H54 (cell line): Measurements from ENCODE around the gene MGAT4C.

Experiments
- DNase-seq: peaks from one replicate; pipeline ENCODE4 v3.0.0; 2011; ENCODE audit warnings: low spot score, mixed read lengths; ENCODE audit not compliant: insufficient read length
- FAIRE-seq: peaks from 3 replicates; lab custom pipeline; 2011; peaks lifted over from hg19 to GRCh38; lab: Jason Lieb, UNC
- POLR2A ChIP-seq: IDR thresholded peaks from 2 replicates; pipeline ENCODE4 v1.6.1; 2011; ENCODE audit warnings: low read depth, mild to moderate bottlenecking, low read length

Gene MGAT4C

DNA sequence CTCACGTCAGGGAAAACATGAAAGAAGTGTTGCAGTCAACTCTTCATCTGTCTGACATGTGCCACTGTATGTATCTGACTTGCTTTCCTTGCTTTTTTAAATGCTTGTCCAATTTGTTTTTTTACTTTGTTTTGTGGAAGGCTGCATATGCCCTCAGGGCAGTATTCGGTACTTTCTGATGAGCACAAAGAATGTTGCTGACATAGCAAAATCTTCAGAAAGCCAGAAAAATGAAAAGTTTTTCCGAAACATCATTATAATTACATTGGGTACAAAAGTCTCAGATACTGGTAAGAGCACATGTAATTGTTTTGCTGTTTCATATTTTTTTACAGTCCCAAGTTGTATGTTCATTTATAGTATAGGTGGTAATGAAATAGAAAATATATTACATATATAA lies 237.8 kb downstream of the MGAT4C start:
- FAIRE-seq (no peak), DNase-seq (no peak)
- TF ChIP-seq POLR2A = no peak

DNA sequence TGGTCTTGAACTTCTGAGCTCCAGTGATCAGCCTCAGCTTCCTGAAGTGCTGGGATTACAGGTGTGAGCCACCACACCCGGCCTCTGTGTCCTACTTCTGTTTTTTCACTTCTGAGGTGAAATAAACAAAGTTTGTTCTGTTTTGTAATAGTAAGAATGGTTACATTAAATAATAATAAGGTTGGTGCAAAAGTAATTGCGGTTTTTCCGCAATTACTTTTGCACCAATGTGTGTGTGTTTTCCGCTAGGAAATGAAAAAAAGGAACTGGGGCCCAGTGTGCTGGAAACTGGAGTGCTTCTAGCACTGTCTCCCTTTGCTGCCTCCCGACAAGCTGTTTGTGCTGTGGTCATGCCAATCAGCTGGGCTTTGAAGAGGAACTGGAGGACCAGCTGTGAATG lies 241.2 kb downstream of the MGAT4C start:
- DNase-seq (no peak), FAIRE-seq (no peak)
- no peak for TF ChIP-seq POLR2A

DNA sequence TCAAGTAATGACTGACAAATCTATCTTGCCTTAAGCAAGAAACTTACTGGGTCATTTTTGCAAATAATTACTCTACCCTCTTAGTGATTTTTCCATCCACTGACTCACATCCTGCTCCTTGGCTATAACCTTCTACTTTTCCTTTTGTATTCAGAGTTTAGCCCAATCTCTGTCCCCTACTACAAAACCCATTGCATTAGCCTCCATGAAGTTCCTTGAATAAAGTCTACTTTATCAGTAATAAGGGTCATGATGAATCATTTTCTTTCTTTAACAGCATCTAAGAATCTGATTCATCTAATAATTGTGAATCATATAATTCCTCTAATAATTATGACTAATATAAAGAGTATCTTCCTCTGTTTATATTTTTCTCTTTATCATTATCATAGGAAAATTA lies 249.5 kb downstream of the MGAT4C start:
- DNase-seq = no peak
- FAIRE-seq = no peak
- TF ChIP-seq POLR2A = no peak

DNA sequence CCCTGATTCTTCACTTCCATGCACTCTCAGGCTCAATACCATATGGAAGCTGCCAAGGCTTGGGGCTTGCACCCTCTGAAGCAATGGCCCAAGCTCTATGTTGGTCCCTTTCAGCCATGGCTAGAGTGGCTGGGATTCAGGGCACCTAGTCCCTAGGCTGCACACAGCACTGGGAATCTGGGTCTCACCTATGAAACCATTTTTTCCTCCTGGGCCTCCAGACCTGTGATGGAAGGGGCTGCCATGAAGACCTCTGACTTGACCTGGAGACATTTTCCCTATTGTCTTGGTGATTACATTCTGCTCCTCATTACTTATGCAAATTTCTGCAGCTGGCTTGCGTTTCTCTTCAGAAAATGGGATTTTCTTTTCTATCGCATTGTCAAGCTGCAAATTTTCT lies 258.1 kb downstream of the MGAT4C start:
- FAIRE-seq = no peak
- no peak for TF ChIP-seq POLR2A
- DNase-seq = no peak

DNA sequence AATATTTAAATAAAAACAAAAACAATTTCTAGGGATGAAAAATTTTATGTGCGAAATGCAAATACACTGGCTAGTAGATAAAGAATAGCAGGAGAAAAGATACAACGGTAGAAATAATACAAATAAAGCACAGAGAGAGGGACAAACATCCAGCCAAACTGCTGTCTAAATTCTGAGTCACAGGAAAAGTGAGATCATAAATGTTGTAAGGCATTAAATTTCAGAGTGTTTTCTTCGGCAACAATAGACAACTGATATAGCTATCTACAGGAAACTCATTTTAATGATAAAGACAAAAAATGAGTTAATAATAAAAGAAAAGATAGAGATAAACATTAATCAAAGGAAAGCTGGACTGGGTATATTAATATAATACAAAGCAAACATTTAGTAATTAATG lies 259.9 kb downstream of the MGAT4C start:
- DNase-seq = peak; percentile 6

DNA sequence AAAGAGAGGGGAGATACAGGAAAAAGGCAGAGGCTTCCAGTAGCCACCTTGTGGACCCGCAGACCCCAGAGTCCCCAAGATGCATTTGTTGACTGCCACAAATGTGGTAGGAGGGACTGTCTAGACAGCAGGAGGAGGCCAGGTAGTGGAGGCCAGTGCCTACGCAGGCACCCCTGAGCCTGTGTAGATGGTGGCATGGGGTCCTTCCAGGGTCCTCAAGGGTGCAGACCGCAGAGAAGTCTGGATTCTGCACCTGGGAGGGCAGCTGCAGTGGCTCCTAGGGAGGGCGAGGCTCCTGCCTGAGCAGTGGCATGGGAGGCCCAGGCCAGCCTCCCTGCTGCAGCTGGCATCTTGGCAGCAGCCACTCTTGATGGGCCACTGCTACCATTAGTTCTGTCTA lies 262.4 kb downstream of the MGAT4C start:
- no peak for TF ChIP-seq POLR2A
- FAIRE-seq (no peak), DNase-seq (no peak)

More for the DNA sequence above, 259.9 kb downstream of the MGAT4C start:
- TF ChIP-seq POLR2A = no peak
- FAIRE-seq = peak; percentile 11

DNA sequence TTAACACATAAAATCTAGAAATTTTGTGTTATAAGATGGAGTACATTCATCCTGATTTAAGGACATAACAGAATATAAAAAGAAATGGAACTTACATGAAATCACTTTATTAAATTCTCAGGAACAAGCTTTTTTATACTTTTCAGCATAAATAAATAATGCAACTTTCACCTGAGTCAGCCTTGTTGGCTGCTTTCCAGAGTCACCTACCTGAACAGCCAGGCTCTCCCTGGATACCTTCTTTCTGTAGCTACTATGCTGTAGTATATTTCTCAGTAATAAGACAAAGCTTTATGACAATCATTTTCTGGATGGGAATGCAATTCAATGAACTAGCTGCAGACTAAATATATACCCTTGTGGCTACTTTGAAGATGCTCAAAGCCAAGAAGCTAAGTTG lies 270.2 kb downstream of the MGAT4C start:
- no peak for TF ChIP-seq POLR2A
- DNase-seq (no peak), FAIRE-seq (no peak)

DNA sequence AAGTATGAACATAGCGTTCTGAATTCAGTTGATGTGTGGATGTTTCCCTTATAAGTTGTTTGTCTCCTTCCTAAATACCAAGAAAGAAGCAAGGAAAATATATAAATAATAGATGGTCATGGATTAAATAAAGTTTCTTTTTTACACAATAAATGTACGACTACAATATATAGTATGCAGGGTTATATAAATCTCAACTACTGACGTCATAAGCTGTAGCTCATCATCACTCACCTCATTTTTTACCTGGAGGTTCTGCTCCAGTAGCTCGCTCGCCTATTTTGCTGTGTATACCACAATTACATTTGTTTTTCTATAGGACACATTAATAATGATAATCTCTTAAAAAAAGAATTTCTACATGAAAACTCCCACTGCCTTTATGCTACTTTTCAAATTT lies 272.6 kb downstream of the MGAT4C start:
- DNase-seq (no peak), FAIRE-seq (no peak)
- TF ChIP-seq POLR2A = no peak

DNA sequence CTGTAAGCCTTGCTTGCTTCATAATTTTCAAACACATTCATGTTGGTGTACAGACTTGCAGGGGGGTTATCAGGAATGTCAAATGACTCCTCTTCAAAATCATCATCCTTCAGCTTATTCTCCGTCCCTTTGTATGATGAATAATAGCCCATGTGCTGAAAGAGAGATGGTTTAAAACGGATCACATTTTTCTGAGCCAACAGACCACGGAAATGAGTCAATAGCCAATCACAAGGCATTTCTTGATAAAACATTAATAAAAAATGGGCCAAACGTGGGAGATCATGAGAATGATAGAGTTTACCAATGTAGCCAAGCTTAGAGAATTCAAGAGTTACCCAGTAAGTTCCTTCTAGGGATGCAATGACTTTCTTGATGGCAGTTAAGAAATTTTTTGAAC lies 276.6 kb downstream of the MGAT4C start:
- TF ChIP-seq POLR2A = no peak
- no peak for FAIRE-seq
- DNase-seq = no peak

DNA sequence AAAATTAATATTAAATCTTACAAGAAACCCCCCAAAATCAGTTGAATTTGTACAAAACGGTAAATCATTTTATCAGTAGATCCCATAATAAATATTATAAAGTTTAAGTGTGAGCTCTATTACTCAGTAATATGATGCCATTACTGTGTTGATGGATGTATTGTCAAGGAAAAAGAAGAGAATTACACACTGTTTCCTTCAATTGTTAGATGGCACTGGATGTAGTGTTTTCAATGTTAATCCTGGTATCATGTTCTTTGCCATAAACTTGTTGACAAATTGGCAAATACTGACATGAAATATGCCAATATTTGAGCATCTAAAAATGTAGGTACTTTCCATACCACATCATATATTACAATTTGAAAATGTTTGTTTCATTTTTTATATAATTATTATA lies 280.5 kb downstream of the MGAT4C start:
- no peak for TF ChIP-seq POLR2A
- DNase-seq (no peak), FAIRE-seq (no peak)

DNA sequence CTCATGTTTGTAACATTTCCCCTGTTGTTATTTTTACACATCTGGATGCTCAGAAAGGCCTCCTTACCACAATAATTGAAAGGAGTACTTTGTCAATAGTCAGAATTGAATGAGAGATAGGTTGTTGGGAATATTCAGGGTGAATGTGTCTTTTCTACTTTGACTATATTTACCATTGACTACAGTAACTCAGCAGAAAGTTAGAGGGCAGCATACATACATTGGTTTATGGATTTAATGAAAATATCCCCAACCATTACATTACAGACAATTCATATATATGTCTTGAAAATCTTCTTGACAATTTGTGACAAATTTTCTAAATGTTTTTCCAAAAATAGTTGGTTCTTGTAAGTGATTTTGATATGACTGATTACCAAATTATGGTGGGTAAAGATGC lies 284.4 kb downstream of the MGAT4C start:
- DNase-seq (no peak), FAIRE-seq (peak; percentile 38)
- no peak for TF ChIP-seq POLR2A

DNA sequence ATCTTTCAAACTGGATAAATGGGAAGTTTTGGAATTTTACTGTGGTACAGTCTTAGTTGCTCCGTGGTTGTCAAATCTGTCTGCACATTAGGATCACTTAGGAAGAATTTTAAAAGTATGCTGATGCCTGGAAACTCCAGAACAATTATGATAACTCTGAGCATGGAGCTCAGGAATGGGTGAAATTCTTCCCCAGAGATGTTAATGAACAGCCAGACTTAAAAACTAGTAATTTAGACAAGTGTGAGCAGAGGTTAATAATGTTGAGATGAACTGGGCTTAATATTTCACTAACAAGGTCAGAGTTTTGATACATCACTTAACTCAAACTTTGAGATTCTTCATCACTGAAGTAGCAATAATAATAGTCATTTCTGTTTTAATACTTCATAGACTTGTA lies 287.6 kb downstream of the MGAT4C start:
- no peak for DNase-seq
- FAIRE-seq = no peak
- TF ChIP-seq POLR2A = no peak

DNA sequence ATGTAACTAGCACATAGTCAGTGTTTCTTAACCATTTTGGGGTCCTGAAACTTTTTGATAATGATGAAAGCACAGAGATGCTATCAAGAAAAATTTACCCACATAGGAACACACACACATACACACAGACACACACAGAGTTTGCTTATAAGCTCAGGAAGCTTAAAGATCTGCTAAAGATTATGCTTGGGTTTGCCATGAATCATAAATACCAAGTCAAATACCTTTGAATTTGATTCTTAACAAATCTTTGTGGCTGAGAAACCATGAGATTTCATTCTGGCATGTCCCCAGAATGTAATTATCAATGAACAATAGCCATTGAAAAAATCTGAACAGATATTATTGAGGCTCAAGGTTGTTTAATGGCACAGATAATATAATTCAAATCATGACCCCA lies 292.9 kb downstream of the MGAT4C start:
- TF ChIP-seq POLR2A = no peak
- FAIRE-seq = no peak
- DNase-seq = no peak

DNA sequence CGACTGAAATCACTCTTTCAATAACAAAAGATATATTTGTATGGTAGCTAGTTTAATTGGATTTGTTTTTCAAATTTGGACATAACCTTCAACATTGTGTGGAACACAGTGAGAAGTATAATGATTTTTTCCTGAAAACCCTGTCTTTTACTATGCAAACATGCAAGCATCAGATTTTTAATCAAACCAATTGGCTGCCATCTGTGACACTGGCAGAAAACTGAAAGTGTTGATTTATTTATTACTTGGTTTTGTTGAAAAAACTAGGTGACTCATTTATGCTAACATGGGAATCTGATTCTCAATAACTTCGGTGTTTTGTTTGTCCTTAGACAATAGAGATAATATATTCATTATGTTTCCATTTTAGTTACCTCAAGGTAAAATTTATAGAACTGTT lies 300.1 kb downstream of the MGAT4C start:
- no peak for TF ChIP-seq POLR2A
- DNase-seq (no peak), FAIRE-seq (no peak)

DNA sequence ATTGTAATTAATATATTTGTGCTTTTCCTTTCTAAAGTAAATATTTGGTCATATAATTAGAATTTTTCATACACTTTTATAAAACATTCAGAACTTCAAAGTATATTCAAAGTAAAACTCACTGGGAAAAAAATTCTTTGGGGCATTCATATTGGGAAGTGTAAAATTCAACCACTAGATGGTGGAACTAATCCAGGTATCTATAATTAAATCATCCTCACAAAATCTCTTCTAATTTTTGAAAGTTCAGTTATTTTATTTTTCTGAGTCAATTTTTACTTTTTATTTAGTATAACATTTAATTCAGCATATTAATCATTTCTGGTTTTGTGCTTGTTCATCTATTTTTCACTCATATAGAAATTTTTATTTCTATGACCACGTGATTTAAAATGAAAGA lies 301.1 kb downstream of the MGAT4C start:
- FAIRE-seq = no peak
- no peak for TF ChIP-seq POLR2A
- DNase-seq = no peak

DNA sequence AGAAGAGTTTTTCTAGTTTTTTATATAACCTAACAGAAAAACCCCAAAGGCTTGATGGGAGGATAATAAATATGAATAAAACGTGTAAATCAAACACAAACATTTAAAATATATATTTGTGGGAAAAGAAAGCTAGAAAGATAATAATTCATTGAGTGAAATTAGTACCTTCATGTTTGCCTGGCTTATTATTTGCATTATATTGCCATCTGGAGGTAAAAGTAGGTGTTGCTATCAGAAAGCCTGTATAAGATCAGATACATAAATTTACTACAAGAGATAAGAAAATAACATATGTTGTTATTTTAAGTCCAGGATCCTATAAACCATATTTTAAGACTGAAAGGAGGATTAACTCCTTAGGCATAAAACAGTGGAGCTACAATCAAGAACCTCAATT lies 304.4 kb downstream of the MGAT4C start:
- DNase-seq = no peak
- no peak for FAIRE-seq

More for the DNA sequence above, 304.4 kb downstream of the MGAT4C start:
- TF ChIP-seq POLR2A = no peak
